Measurements from ENCODE around the gene CFAP74.

CFAP74 gene

GRCh38 chr1:1914101-1914970 is 89.2 kb downstream of the CFAP74 start:
- DNase-seq, result no peak

GRCh38 chr1:1911350-1912041 is 92.1 kb downstream of the CFAP74 start:
- no peak for DNase-seq

GRCh38 chr1:1910651-1911331 is 92.8 kb downstream of the CFAP74 start:
- no peak for DNase-seq

- no peak for DNase-seq
These were observed 93.5 kb downstream of the CFAP74 start for GRCh38 chr1:1910033-1910465.

- DNase-seq, result no peak
These were observed 95.1 kb downstream of the CFAP74 start for GRCh38 chr1:1908506-1908791.

GRCh38 chr1:1907098-1907736 is 96.4 kb downstream of the CFAP74 start:
- no peak for DNase-seq

GRCh38 chr1:1906185-1907097 is 97.1 kb downstream of the CFAP74 start:
- peak; percentile 90 for DNase-seq

- DNase-seq, result no peak
These were observed 100.4 kb downstream of the CFAP74 start for GRCh38 chr1:1903224-1903623.

- no peak for DNase-seq
These were observed 101.8 kb downstream of the CFAP74 start for GRCh38 chr1:1901641-1902294.

- no peak for DNase-seq
These were observed 102.5 kb downstream of the CFAP74 start for GRCh38 chr1:1900883-1901640.

- DNase-seq, result no peak
These were observed 103.6 kb downstream of the CFAP74 start for GRCh38 chr1:1899967-1900327.

- DNase-seq, result peak; percentile 77
These were observed 104.2 kb downstream of the CFAP74 start for GRCh38 chr1:1899266-1899966.

- no peak for DNase-seq
These were observed 105.2 kb downstream of the CFAP74 start for GRCh38 chr1:1898246-1898933.

- no peak for DNase-seq
These were observed 107.9 kb downstream of the CFAP74 start for GRCh38 chr1:1895456-1896336.

GRCh38 chr1:1895060-1895418 is 108.5 kb downstream of the CFAP74 start:
- DNase-seq, result no peak

- DNase-seq, result no peak
These were observed 109.1 kb downstream of the CFAP74 start for GRCh38 chr1:1894354-1895059.

GRCh38 chr1:1893997-1894353 is 109.6 kb downstream of the CFAP74 start:
- no peak for DNase-seq
